Epithelial cell of esophagus (primary cell): ENCODE results near the gene ABCB1.
"Not testable (repeated sequence)": the region's sequence is repeated elsewhere in the genome, so short reads cannot be mapped to it uniquely, and the experiment has no call there.

Source experiments
- DNase-seq: peaks from one replicate; pipeline ENCODE4 v3.0.0; 2010; ENCODE audit warnings: low read depth
- H3K4me3 ChIP-seq: 2 replicates; pipeline ENCODE4 v1.5.1; 2011; ENCODE audit warnings: mild to moderate bottlenecking, low read length, control low read depth
- CTCF ChIP-seq: IDR thresholded peaks from 2 replicates; pipeline ENCODE4 v1.5.1; 2011; ENCODE audit warnings: low read depth, mild to moderate bottlenecking, low read length, control low read depth, inconsistent platforms; ENCODE audit not compliant: insufficient read depth; ENCODE audit errors: missing control alignments

The ABCB1 gene

GRCh38 chr7:87463982-87464381, 136.7 kb downstream of the ABCB1 start:
- H3K4me3 ChIP-seq = no peak overlapping the region
- no peak for DNase-seq
- TF ChIP-seq CTCF = no peak

GRCh38 chr7:87460444-87460843, 140.2 kb downstream of the ABCB1 start:
- DNase-seq, H3K4me3 ChIP-seq: not testable (repeated sequence)

GRCh38 chr7:87459941-87460340, 140.7 kb downstream of the ABCB1 start:
- DNase-seq = no peak
- TF ChIP-seq CTCF = no peak
- H3K4me3 ChIP-seq = no peak overlapping the region

- no peak for TF ChIP-seq CTCF
- no peak for DNase-seq
- no peak overlapping the region for H3K4me3 ChIP-seq
Measured at GRCh38 chr7:87458148-87458547, 142.5 kb downstream of the ABCB1 start.

- DNase-seq = no peak
- no peak for TF ChIP-seq CTCF
- H3K4me3 ChIP-seq = no peak overlapping the region
Measured at GRCh38 chr7:87456247-87456646, 144.4 kb downstream of the ABCB1 start.
